Measurements from ENCODE around the gene SFMBT1. TPM values are rescaled to one million over a fixed set of nuclear protein-coding genes. Genes with fewer than 3 reads are reported as not detected.

The SFMBT1 gene
- total RNA-seq, 1 experiment from 2014 or later = 3.6 TPM

GRCh38 chr3:52874864-52875587 lies 170.8 kb downstream of the SFMBT1 start:
- in situ Hi-C loops (cut with HindIII; ENCODE audit: low sequenced_read_pairs) = no loop called here
- no peak for DNase-seq (ENCODE audit: low spot score)

GRCh38 chr3:52874160-52874701 lies 171.6 kb downstream of the SFMBT1 start:
- in situ Hi-C loops (cut with HindIII; ENCODE audit: low sequenced_read_pairs) = no loop called here
- DNase-seq (ENCODE audit: low spot score) = no peak

DNA sequence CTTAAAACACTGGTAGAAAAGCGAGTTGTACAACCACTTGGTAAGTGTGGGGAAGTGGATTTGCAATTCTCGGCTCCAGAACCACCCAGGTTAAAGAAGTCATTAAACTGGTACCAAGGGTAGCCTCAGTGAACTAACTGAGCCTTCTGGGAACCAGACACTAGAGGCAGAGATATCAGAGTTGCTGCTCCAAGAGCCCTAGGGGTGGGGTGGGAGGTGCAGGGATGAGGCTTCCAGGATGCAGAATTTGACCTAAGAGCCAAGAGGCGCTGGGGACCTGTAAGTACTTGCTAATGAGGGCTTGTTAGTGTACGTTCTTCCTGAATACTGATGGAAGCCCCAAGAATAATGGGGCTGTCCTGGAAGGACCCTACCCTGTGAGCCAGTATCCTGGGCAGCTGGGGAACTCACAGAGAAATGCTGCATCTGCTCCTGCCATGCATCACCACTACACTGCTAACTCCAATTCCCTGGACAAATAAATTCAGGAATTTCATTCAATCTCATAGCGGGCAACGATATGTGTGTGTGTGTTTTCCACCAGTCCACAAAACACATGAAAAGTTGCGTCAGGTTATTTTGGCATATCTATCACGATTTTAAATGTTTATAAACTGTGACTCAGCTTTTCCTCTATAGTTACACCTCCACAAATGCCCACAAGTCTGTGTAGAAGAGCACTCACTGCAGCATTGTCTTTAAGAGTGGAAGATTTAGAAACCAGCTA lies 172.3 kb downstream of the SFMBT1 start:
- in situ Hi-C loops (cut with HindIII; ENCODE audit: low sequenced_read_pairs) = no loop called here
- DNase-seq (ENCODE audit: low spot score) = no peak

- DNase-seq (ENCODE audit: low spot score) = no peak
- in situ Hi-C loops (cut with HindIII; ENCODE audit: low sequenced_read_pairs) = no loop called here
Observed at GRCh38 chr3:52872245-52872644, 173.6 kb downstream of the SFMBT1 start.

DNA sequence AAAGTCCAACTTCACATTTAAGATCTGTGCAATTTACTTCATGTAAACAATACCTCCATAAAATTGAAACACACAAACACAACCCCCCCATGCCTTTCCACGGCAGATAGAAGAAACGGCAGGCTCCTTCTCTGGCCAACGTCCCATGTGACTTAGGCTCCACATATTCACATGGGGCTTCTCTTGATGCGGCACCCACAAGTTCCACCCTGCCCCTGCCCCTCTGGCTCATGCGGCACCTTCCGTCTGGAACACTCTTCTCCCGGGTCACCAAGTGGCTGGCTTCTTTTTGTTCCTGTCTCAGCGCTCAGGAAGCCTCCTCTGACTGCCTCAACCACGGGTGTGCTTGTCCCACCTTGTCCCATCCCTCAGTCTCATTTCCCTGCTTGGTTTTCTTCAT lies 174.1 kb downstream of the SFMBT1 start:
- in situ Hi-C loops (cut with HindIII; ENCODE audit: low sequenced_read_pairs) = no loop called here
- no peak for DNase-seq (ENCODE audit: low spot score)

DNA sequence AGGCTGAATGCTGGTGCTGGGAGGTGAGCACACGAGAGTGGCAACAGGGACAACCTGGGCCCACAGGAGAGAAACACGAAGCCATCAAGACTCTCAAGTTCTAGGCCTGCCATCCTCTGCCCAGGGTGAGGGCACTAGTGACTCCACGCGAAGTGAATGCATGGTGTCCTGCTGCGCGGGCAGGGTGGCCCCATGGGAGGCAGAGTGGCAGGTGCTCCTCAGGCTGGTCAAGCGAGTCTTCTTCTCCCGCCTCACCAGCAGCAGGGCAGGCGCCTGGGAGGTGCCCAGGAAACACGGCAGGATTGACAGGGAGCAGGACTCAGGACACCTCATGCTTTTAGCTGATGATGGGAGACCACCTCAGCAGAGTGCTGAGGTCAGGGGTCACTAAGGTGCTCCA lies 175.4 kb downstream of the SFMBT1 start:
- in situ Hi-C loops (cut with HindIII; ENCODE audit: low sequenced_read_pairs) = no loop called here
- DNase-seq (ENCODE audit: low spot score) = no peak

DNA sequence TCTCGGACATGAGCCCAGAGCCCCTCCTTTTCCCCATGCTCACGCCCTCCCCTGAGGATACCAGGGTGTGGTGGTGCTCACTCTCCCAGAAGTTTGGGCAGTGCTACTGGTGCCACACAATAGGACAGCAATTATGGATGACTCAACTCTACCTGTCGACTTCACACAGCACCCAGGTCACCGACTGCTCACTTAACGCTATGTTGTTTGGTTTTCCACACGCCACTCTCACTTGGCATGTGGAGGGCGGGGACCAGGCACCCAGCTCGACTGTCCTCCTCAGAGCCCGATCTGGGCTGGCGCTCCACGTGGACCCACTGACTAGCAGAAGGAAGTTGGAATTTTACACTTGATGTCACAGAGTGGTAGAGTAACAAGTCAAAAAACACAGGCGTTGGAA lies 179.4 kb downstream of the SFMBT1 start:
- in situ Hi-C loops (cut with HindIII; ENCODE audit: low sequenced_read_pairs) = no loop called here
- no peak for DNase-seq (ENCODE audit: low spot score)

GRCh38 chr3:52865994-52866393 lies 179.9 kb downstream of the SFMBT1 start:
- in situ Hi-C loops (cut with HindIII; ENCODE audit: low sequenced_read_pairs) = no loop called here
- no peak for DNase-seq (ENCODE audit: low spot score)

GRCh38 chr3:52860424-52860768 lies 185.5 kb downstream of the SFMBT1 start:
- DNase-seq (ENCODE audit: low spot score) = no peak
- in situ Hi-C loops (cut with HindIII; ENCODE audit: low sequenced_read_pairs) = no loop called here

DNA sequence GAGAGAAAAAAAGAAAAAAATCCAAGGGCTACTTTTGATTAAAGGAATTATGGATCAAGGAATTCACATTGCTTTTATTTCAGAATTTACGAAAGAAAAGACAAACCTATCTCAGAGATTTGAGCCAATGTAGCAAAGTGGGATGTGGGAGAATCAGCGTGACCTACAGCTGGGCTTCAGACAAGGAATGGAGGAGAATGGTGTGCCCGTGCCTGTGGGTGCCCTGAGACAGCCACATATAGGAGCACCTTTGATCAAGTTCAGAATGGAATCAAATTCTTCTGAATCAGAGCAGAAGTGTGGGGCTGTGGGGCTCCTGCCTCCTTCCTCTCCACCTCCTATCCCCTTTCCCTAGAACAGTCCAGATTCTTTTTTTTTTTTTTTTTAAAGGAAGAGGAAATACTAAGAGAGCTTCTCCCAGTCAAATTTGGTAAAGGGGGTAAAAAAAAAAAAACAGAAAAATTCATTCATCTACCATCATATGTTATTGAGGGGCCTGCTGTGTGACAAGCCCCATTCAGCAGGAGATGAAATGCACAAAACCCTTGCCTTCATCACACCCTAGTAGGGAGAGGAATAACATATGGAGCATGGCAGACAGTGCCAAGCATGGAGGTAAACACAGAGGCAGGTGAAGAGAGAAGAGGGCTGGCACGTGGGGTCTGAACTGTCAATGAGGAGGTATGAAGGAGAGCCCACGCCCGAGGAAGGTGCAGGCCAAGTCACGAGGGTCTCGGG lies 186.0 kb downstream of the SFMBT1 start:
- in situ Hi-C loops (cut with HindIII; ENCODE audit: low sequenced_read_pairs) = no loop called here
- peak; percentile 61 for DNase-seq (ENCODE audit: low spot score)

DNA sequence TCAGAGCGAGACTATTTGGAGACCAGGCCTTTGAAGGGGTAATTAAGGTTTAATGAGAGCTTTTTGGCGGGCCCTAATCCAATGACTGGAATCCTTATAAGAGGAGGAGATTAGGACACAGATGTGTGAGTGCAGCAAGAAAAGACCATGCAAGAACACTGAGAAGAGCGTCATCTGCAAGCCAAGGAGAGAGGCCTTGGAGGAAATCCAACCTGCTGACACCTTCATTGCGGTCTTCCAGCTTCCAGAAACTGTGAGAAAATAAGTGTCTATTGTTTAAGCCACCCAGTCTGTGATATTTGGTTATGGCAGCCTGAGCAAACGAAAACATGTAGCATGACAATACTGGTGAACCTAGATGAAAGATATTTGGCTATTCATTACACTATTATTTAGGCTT lies 188.0 kb downstream of the SFMBT1 start:
- peak; percentile 43 for DNase-seq (ENCODE audit: low spot score)
- in situ Hi-C loops (cut with HindIII; ENCODE audit: low sequenced_read_pairs) = no loop called here

- in situ Hi-C loops (cut with HindIII; ENCODE audit: low sequenced_read_pairs) = no loop called here
Observed at GRCh38 chr3:52857133-52857532, 188.7 kb downstream of the SFMBT1 start.

GRCh38 chr3:52856666-52857065 lies 189.2 kb downstream of the SFMBT1 start:
- in situ Hi-C loops (cut with HindIII; ENCODE audit: low sequenced_read_pairs) = no loop called here

More at GRCh38 chr3:52857133-52857532, 188.7 kb downstream of the SFMBT1 start:
- DNase-seq (ENCODE audit: low spot score) = peak; percentile 42

GRCh38 chr3:52854013-52854412 lies 191.9 kb downstream of the SFMBT1 start:
- in situ Hi-C loops (cut with HindIII; ENCODE audit: low sequenced_read_pairs) = no loop called here
- DNase-seq (ENCODE audit: low spot score) = no peak

More at GRCh38 chr3:52856666-52857065, 189.2 kb downstream of the SFMBT1 start:
- no peak for DNase-seq (ENCODE audit: low spot score)

Other genes with a start within 250 kb of the SFMBT1 start
- gene ITIH4, start 215.4 kb downstream of the SFMBT1 start, total RNA-seq (2014; rRNA removed; shearing (Covaris generic)) = 0.18 and 0.68 TPM in 2 replicates
- not detected in 2 replicates for gene MUSTN1, start 211.1 kb downstream of the SFMBT1 start, total RNA-seq (2014; rRNA removed; shearing (Covaris generic))
- gene STIMATE, start 148.5 kb downstream of the SFMBT1 start, total RNA-seq (2014; rRNA removed; shearing (Covaris generic)) = 6.4 and 8.9 TPM in 2 replicates
- gene RFT1, start 84.4 kb upstream of the SFMBT1 start, total RNA-seq (2014; rRNA removed; shearing (Covaris generic)) = 13.6 and 15.0 TPM in 2 replicates
- gene PRKCD, start 115.1 kb upstream of the SFMBT1 start, total RNA-seq (2014; rRNA removed; shearing (Covaris generic)) = 14.8 and 18.9 TPM in 2 replicates
- 976 and 1,104 TPM in 2 replicates for gene TKT, start 209.9 kb upstream of the SFMBT1 start, total RNA-seq (2014; rRNA removed; shearing (Covaris generic))

Measured in G401 (cell line).